H1 (cell line): Measurements from ENCODE around the gene CYGB. TPM values are rescaled to one million over a fixed set of nuclear protein-coding genes. Genes with fewer than 3 reads are reported as not detected.
"Not testable (repeated sequence)": the region's sequence is repeated elsewhere in the genome, so short reads cannot be mapped to it uniquely, and the experiment has no call there.

Experiments used
- CTCF ChIA-PET: fragments of 300-600 bp; sonication (Branson Sonifier 250); formaldehyde crosslinking; loops from one replicate; lab custom pipeline; 2021; ENCODE audit not compliant: partially characterized antibody; lab: Charles Lee
- POLR2A ChIA-PET: fragments of 300-600 bp; sonication (Branson Sonifier 250); formaldehyde crosslinking; loops from one replicate; lab custom pipeline; 2021; ENCODE audit warnings: inconsistent platforms; ENCODE audit not compliant: partially characterized antibody; lab: Charles Lee
- DNase-seq, 2 experiments: peaks; one replicate each; pipeline versions ENCODE4 v3.0.0 to v3.0.0-alpha.2; 2010 to 2022; ENCODE audit warnings: low spot score in 2 of 2, low read depth in 1 of 2, mixed read lengths in 1 of 2
- FAIRE-seq: peaks from 2 replicates; lab custom pipeline; 2011; peaks lifted over from hg19 to GRCh38; lab: Jason Lieb, UNC
- H2AFZ ChIP-seq: 2 replicates; pipeline ENCODE4 v1.8.1; 2012; ENCODE audit warnings: low read length, inconsistent platforms
- H2AK5ac ChIP-seq: 2 replicates; pipeline ENCODE4 v1.6.1; 2013; ENCODE audit warnings: low read depth, low read length
- H2BK120ac ChIP-seq: replicated peaks from 2 replicates; pipeline ENCODE3; 2013; ENCODE audit warnings: low read depth, low read length, inconsistent platforms
- H2BK12ac ChIP-seq: 2 replicates; pipeline ENCODE4 v1.6.1; 2013; ENCODE audit warnings: low read depth, low read length
- H2BK15ac ChIP-seq: 2 replicates; pipeline ENCODE4 v1.6.1; 2013; ENCODE audit warnings: low read length
- H2BK20ac ChIP-seq: 2 replicates; pipeline ENCODE4 v1.6.1; 2013; ENCODE audit warnings: low read length
- H2BK5ac ChIP-seq: 2 replicates; pipeline ENCODE4 v1.6.1; 2013; ENCODE audit warnings: low read depth, low read length
- H3K14ac ChIP-seq: 2 replicates; pipeline ENCODE4 v1.6.1; 2013; ENCODE audit warnings: inconsistent platforms; ENCODE audit not compliant: insufficient read length
- H3K18ac ChIP-seq: 2 replicates; pipeline ENCODE4 v1.6.1; 2013; ENCODE audit warnings: low read length; ENCODE audit errors: extremely low read depth
- H3K23ac ChIP-seq: 2 replicates; pipeline ENCODE4 v1.6.1; 2013; ENCODE audit warnings: inconsistent platforms; ENCODE audit not compliant: insufficient read length
- H3K23me2 ChIP-seq: 2 replicates; pipeline ENCODE4 v1.6.1; 2013; ENCODE audit warnings: low read depth, low read length
- H3K27ac ChIP-seq: 2 replicates; pipeline ENCODE4 v1.6.1; 2011; ENCODE audit warnings: low read depth, low read length, inconsistent platforms
- H3K27me3 ChIP-seq, 4 experiments: replicated peaks in 1 of 4; 1 replicate in 1 of 4; 2 replicates in 3 of 4; pipeline versions ENCODE4 v1.6.1 to v1.8.1; 2011 to 2013; ENCODE audit warnings: low read length in 3 of 4, mild to moderate bottlenecking in 3 of 4, inconsistent platforms in 2 of 4, mixed read lengths in 2 of 4, moderate library complexity in 1 of 4; ENCODE audit not compliant: control insufficient read depth in 3 of 4, insufficient read depth in 3 of 4; ENCODE audit errors: extremely low read depth in 1 of 4
- H3K36me3 ChIP-seq, 4 experiments: 2 replicates each; pipeline versions ENCODE4 v1.6.1 to v1.8.1; 2011 to 2013; ENCODE audit warnings: mild to moderate bottlenecking in 4 of 4, low read length in 3 of 4, moderate library complexity in 2 of 4, control low read depth in 1 of 4, inconsistent platforms in 1 of 4; ENCODE audit not compliant: insufficient read depth in 4 of 4, control insufficient read depth in 2 of 4
- H3K4ac ChIP-seq: replicated peaks from 2 replicates; pipeline ENCODE3; 2013; ENCODE audit warnings: low read length, low read depth, mixed read lengths, inconsistent platforms; ENCODE audit not compliant: insufficient read length
- H3K4me1 ChIP-seq, 4 experiments: replicated peaks in 1 of 4; 1 replicate in 1 of 4; 2 replicates in 3 of 4; pipeline versions ENCODE4 v1.6.1 to v1.8.1; 2011 to 2013; ENCODE audit warnings: low read length in 3 of 4, inconsistent platforms in 2 of 4, mixed read lengths in 1 of 4; ENCODE audit not compliant: insufficient read depth in 4 of 4, control insufficient read depth in 3 of 4
- H3K4me2 ChIP-seq, 2 experiments: 2 replicates each; pipeline versions ENCODE4 v1.6.1 to v1.8.1; 2011 to 2013; ENCODE audit warnings: low read depth in 2 of 2, low read length in 2 of 2, control low read depth in 1 of 2, inconsistent platforms in 1 of 2, mild to moderate bottlenecking in 1 of 2; ENCODE audit not compliant: insufficient read depth in 1 of 2
- H3K4me3 ChIP-seq, 4 experiments: fragments of 200-600, 300-600 bp in 1 of 4; sonication (generic), shearing (Covaris generic), sonication (Bioruptor Twin) in 1 of 4; 2 replicates each; pipeline versions ENCODE4 v1.5.1 to v1.8.1; 2011 to 2016; ENCODE audit warnings: low read length in 4 of 4, low read depth in 3 of 4, control low read depth in 2 of 4, inconsistent platforms in 2 of 4, mild to moderate bottlenecking in 2 of 4, mixed read lengths in 1 of 4, moderate library complexity in 1 of 4; ENCODE audit not compliant: insufficient read depth in 2 of 4; ENCODE audit errors: extremely low read depth in 1 of 4
- H3K56ac ChIP-seq: replicated peaks from 2 replicates; pipeline ENCODE3; 2013; ENCODE audit warnings: low read depth, mild to moderate bottlenecking, mixed read lengths, low read length, inconsistent platforms; ENCODE audit not compliant: insufficient read length
- H3K79me1 ChIP-seq: 2 replicates; pipeline ENCODE4 v1.6.1; 2013; ENCODE audit warnings: low read depth, low read length, control low read depth
- H3K79me2 ChIP-seq, 2 experiments: 2 replicates each; pipeline versions ENCODE4 v1.6.1 to v1.8.1; 2012 to 2013; ENCODE audit warnings: low read length in 2 of 2, mild to moderate bottlenecking in 2 of 2, inconsistent platforms in 1 of 2; ENCODE audit not compliant: insufficient read depth in 2 of 2, control insufficient read depth in 1 of 2
- H3K9ac ChIP-seq, 4 experiments: replicated peaks in 1 of 4; 1 replicate in 1 of 4; 2 replicates in 3 of 4; pipeline versions ENCODE4 v1.6.1 to v1.8.1; 2011 to 2013; ENCODE audit warnings: low read depth in 3 of 4, low read length in 3 of 4, control low read depth in 2 of 4, mild to moderate bottlenecking in 2 of 4, moderate library complexity in 2 of 4, inconsistent platforms in 1 of 4; ENCODE audit errors: extremely low read depth in 1 of 4
- H3K9me3 ChIP-seq, 2 experiments: 2 replicates each; pipeline versions ENCODE4 v1.6.1 to v1.8.1; 2012 to 2013; ENCODE audit warnings: mild to moderate bottlenecking in 2 of 2, moderate library complexity in 2 of 2, control low read depth in 1 of 2, inconsistent platforms in 1 of 2, low read depth in 1 of 2, low read length in 1 of 2, mixed read lengths in 1 of 2; ENCODE audit not compliant: insufficient read depth in 2 of 2
- H4K20me1 ChIP-seq, 2 experiments: replicated peaks in 1 of 2; 2 replicates each; pipeline versions ENCODE3 to v1.8.1; 2011 to 2013; ENCODE audit warnings: inconsistent platforms in 2 of 2, low read length in 2 of 2, mild to moderate bottlenecking in 1 of 2; ENCODE audit not compliant: insufficient read depth in 2 of 2, control insufficient read depth in 1 of 2
- H4K5ac ChIP-seq: 2 replicates; pipeline ENCODE4 v1.6.1; 2013; ENCODE audit warnings: low read length, low read depth, mixed read lengths, inconsistent platforms; ENCODE audit not compliant: insufficient read length
- H4K8ac ChIP-seq: 2 replicates; pipeline ENCODE4 v1.8.0; 2013; ENCODE audit warnings: mild to moderate bottlenecking, moderate library complexity, low read length, inconsistent platforms; ENCODE audit not compliant: insufficient read depth; ENCODE audit errors: extremely low read depth
- H4K91ac ChIP-seq: replicated peaks from 2 replicates; pipeline ENCODE3; 2013; ENCODE audit warnings: low read length, mixed read lengths, inconsistent platforms; ENCODE audit not compliant: insufficient read length
- whole genome bisulfite sequencing, 2 experiments: shearing (Covaris generic) in 1 of 2; methylation state at CpG; one replicate each; pipeline versions ENCODE4 v1.1.6 to v1.1.7; 2013 to 2015; ENCODE audit warnings: low lambda C conversion rate in 2 of 2, mixed read lengths in 2 of 2, inconsistent platforms in 1 of 2, low coverage in 1 of 2, missing lambda C conversion rate in 1 of 2; ENCODE audit not compliant: insufficient replicate concordance in 2 of 2, insufficient coverage in 1 of 2, insufficient read length in 1 of 2; ENCODE audit errors: extremely low coverage in 1 of 2, missing lambda C conversion rate in 1 of 2; 5-methylcytosine and 5-hydroxymethylcytosine counted together
- polyA plus RNA-seq, 7 experiments: library from polyadenylated mRNA; depleted of rRNA in 3 of 7; stranded (reverse) in 5 of 7; unstranded in 2 of 7; fragments of >200 nt in 5 of 7; fragments of 200-250 nt in 2 of 7; gene quantifications; 1 replicate in 5 of 7; 2 replicates in 1 of 7; 4 replicates in 1 of 7; pipeline versions ENCODE4 v1.2.1 to v1.2.3, GENCODE V29; 2011 to 2013; ENCODE audit warnings: missing spikeins in 2 of 7, mixed read lengths in 2 of 7
- total RNA-seq: library from RNA; stranded (reverse); fragmentation: NEBNext Ultra II Directional; extraction: Animal tissue kit (Norgen Biotek cat#: 25700); gene quantifications from 2 replicates; pipeline ENCODE4 v1.2.1, GENCODE V29; 2021

CYGB gene
- total and polyA plus RNA-seq, 2 of the 8 experiments (the other 6 are each of a cell fraction or from before 2014, with no cell fraction given) = 2.7 to 3.7 TPM

GRCh38 chr17:76559460-76559859, 22.0 kb upstream of the CYGB start:
- H4K91ac ChIP-seq = not testable (repeated sequence)

More at GRCh38 chr17:76559460-76559859, 22.0 kb upstream of the CYGB start:
- not testable (repeated sequence) for H4K5ac ChIP-seq, H3K18ac ChIP-seq, H3K56ac ChIP-seq, H2BK120ac ChIP-seq, H3K23ac ChIP-seq, H3K9me3 ChIP-seq, H2BK20ac ChIP-seq, H3K23me2 ChIP-seq, H2BK15ac ChIP-seq, H3K14ac ChIP-seq, H3K27ac ChIP-seq, H2BK12ac ChIP-seq, FAIRE-seq, H3K4ac ChIP-seq, H2AK5ac ChIP-seq, H3K79me1 ChIP-seq, DNase-seq, H2AFZ ChIP-seq, H4K8ac ChIP-seq, H3K4me1 ChIP-seq, H3K27me3 ChIP-seq, H2BK5ac ChIP-seq
- ChIA-PET POLR2A (interaction anchor here (0.8 to 8.0 kb wide), 22 partner anchors 8 to 142 kb away, joined by 3 to 133 read pairs (median 4); partner anchors contain the start of genes CYGB, PRCD and RHBDF2), CTCF (interaction anchor here (1.1 to 5.3 kb wide), 8 partner anchors 11 to 122 kb away, joined by 3 to 71 read pairs (median 17); partner anchors contain the start of gene ST6GALNAC2)
- peak overlapping the region; percentile 75 to 76 for H3K4me2 ChIP-seq
- H3K9ac ChIP-seq = peak overlapping the region in 3 of 4 experiments; percentile 24 to 100 (median 40); a peak in 3 of 7 replicates
- 92% methylated on average over 7 of the region's 7 CpGs; no CpG with 5 or more reads in 1 of the 2 experiments for WGBS, 2 experiments
- H3K4me3 ChIP-seq = peak overlapping the region in 3 of 4 experiments; percentile 95 to 100 (median 99); a peak in 7 of 8 replicates
- peaks cover 19 to 49% (median 36%) of the 10 kb centered on the region in 4 experiments for H3K36me3 ChIP-seq
- peaks cover 23 to 53% of the 10 kb centered on the region in 2 experiments for H3K79me2 ChIP-seq
- peaks cover 15 to 22% of the 10 kb centered on the region in 2 experiments for H4K20me1 ChIP-seq
